GM12875 (cell line): ENCODE measurements around the gene WDR87.

ENCODE experiments used
- H3K4me3 ChIP-seq: one replicate; pipeline ENCODE4 v1.5.1; 2011; ENCODE audit warnings: low read depth, low read length, control low read depth
- TF ChIP-seq, protein P1 (sequence below): IDR thresholded peaks from 2 replicates; pipeline ENCODE4 v1.5.1; 2011; ENCODE audit warnings: low read depth, mild to moderate bottlenecking, control low read depth, inconsistent platforms, low read length, moderate library complexity, borderline replicate concordance; ENCODE audit not compliant: insufficient read depth

Gene WDR87

GRCh38 chr19:37905946-37906868 lies at the start of gene WDR87:
Gene WDR87, minus strand, starts transcription at chr19:37906594. Its CDS starts 8,355 bp downstream, at chr19:37898239.
- H3K4me3 ChIP-seq: peak within 1 kb of the TSS; percentile 94
- TF ChIP-seq, protein P1, sequence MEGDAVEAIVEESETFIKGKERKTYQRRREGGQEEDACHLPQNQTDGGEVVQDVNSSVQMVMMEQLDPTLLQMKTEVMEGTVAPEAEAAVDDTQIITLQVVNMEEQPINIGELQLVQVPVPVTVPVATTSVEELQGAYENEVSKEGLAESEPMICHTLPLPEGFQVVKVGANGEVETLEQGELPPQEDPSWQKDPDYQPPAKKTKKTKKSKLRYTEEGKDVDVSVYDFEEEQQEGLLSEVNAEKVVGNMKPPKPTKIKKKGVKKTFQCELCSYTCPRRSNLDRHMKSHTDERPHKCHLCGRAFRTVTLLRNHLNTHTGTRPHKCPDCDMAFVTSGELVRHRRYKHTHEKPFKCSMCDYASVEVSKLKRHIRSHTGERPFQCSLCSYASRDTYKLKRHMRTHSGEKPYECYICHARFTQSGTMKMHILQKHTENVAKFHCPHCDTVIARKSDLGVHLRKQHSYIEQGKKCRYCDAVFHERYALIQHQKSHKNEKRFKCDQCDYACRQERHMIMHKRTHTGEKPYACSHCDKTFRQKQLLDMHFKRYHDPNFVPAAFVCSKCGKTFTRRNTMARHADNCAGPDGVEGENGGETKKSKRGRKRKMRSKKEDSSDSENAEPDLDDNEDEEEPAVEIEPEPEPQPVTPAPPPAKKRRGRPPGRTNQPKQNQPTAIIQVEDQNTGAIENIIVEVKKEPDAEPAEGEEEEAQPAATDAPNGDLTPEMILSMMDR: no peak

- TF ChIP-seq, protein P1: no peak
- no peak overlapping the region for H3K4me3 ChIP-seq
Measured at GRCh38 chr19:37955986-37956385, 49.6 kb upstream of the WDR87 start.

DNA sequence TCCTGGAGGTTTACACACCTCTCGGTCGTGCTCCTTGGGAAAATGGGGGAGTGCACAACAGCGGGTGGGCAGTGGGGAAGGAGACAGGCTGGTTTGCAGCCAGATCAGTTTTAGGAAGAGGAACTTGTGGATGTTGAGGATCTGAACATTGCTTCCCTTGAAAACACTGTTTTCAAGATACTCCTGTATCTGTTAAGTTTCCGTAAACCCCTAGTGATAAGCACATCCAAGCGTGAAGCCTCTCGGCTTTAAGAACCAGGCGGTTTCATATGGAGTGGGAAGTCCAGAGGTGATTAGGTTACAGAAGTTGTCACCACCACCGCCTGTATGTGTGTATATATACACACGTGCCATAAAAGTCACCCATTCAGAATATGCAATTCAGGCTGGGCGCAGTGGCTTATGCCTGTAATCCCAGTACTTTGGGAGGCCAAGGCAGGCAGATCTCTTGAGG lies 48.1 kb upstream of the WDR87 start:
- H3K4me3 ChIP-seq: no peak overlapping the region
- TF ChIP-seq, protein P1: no peak

DNA sequence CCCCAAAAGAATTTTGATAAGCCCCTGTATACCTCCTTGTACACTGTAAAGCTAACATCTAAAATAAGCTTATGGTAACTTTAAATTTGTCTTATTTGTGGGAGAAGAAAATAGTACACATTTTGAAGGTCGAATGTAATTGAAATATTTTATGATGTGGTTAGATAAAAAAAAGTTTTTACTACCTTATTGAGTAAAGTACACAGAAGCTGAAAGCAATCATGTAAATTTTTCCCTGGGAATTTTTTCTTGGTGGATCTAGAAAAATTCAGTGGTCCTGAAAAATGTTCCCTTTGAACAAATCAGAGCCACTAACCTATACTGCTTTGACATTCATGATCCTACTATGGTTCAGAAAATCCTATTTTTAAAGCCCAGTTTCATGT lies 47.5 kb upstream of the WDR87 start:
- TF ChIP-seq, protein P1: no peak
- no peak overlapping the region for H3K4me3 ChIP-seq

DNA sequence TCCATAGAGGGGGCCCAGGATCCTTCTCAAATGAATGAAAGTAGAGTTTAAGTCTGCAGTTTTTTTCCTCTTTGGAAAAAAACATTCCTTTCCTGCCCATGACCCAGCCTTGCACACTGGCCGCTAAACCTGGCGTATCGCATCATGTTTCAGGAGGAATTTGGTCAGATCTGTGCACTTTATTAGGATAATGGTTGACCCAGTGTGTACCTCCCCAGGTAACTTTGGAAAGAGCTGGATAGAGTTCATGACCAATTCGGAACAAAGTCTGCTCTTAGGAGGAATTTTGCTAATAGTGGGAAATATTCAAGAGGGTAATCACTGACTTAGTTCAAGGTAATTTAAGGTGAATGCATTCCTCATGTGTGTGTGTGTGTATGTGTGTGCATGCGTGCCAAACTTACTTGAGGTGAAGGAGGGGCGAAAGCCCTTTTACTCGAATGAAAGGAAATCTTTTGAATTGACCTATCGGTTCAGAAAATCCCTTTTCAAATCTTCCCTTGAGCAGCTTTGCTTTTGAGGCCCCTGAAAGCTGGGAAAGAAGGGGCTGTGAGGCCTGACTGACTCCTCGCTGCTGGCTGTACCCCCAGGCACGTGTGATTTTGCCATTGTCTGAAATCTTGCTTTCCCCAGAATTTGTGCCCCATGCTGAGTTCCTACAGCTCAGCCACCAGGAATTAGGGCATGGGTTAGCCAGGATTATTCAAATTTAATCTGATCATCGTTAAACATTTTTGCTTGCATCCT lies 47.0 kb upstream of the WDR87 start:
- H3K4me3 ChIP-seq: no peak overlapping the region
- TF ChIP-seq, protein P1: no peak

- TF ChIP-seq, protein P1: no peak
- H3K4me3 ChIP-seq: no peak overlapping the region
Measured at GRCh38 chr19:37951816-37952210, 45.4 kb upstream of the WDR87 start.
